Omental fat pad (tissue), 4 donors: Measurements from ENCODE around the gene CLTA. TPM values are rescaled to one million over a fixed set of nuclear protein-coding genes. Genes with fewer than 3 reads are reported as not detected.
A peak's percentile ranks its signal among the peaks of the same experiment; 100 is the strongest.

Experiments used
- ATAC-seq: fragments of 150-250 bp; one replicate; pipeline ENCODE4 v1.9.1; 2016; ENCODE audit warnings: mild to moderate bottlenecking, moderate library complexity; ENCODE audit not compliant: low FRiP score
- DNase-seq: peaks from one replicate; pipeline ENCODE4 v3.0.0-alpha.2; 2019; ENCODE audit warnings: low spot score
- CTCF ChIP-seq, 3 donors: fragments of 450-650 bp; IDR thresholded peaks; one replicate each; pipeline ENCODE4 v1.5.1; 2016 to 2017; ENCODE audit warnings: antibody characterized with exemption in 3 of 3, mild to moderate bottlenecking in 3 of 3, moderate library complexity in 2 of 3
- total RNA-seq, 4 donors: library from RNA; depleted of rRNA; stranded (reverse); fragments of >200 nt; gene quantifications; one replicate each; pipeline ENCODE4 v1.1.0, GENCODE V29; 2016

CLTA gene
- total RNA-seq, 4 donors from 2014 or later = 180 to 187 (median 185) TPM

DNA sequence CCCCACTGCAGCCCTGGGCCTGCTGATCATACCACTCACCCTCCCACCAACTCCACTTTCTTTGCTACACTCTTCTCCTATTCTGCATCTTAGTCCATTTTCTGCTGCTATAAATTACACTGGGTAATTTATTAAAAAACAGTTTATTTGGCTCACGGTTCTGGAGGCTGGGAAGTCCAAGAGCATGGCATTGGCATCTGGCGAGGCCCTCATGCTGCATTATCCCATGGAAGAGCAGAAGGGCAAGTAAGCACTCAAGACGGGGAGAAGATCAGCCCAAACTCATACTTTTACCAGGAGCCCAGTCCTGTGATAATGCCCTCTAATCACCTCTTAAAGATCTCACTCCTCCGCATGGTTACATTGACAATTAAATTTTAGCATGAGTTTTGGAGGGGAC, 44.8 kb upstream of the CLTA start:
- no peak for ATAC-seq

DNA sequence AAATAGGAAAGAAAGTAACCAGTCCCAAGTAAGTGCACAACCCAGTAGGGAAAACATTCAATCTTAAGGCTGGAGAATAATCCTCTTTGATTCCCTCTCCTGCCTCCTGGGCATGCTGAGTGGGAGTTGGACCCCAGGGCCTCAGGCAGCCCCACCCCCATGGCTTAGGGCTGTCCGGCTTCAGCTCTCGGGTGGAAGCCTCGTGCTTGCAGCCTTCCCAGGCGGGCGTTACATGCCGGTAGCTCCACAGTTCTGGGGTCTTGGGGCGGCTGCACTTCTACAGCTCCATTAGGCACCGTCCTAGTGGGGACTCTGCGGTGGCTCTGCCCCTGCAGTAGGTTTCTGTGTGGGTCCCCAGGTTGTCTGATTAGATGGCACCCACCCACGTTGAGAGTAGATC, 44.1 kb upstream of the CLTA start:
- no peak for DNase-seq
- no peak for ATAC-seq
- no peak for TF ChIP-seq CTCF (IDR thresholded peaks at IDR 0.05)

More for the DNA sequence above, 44.8 kb upstream of the CLTA start:
- TF ChIP-seq CTCF (IDR thresholded peaks at IDR 0.05) = no peak
- no peak for DNase-seq

GRCh38 chr9:36147441-36148175, 43.1 kb upstream of the CLTA start:
- ATAC-seq (no peak), DNase-seq (no peak)
- TF ChIP-seq CTCF (IDR thresholded peaks at IDR 0.05) = no peak

- peak; percentile 85 for ATAC-seq
- DNase-seq = peak; percentile 99
- no peak for TF ChIP-seq CTCF (IDR thresholded peaks at IDR 0.05)
These were observed 42.2 kb upstream of the CLTA start for GRCh38 chr9:36148311-36149051.

- TF ChIP-seq CTCF (IDR thresholded peaks at IDR 0.05) = no peak
- peak; percentile 72 for ATAC-seq
- DNase-seq = no peak
These were observed 41.5 kb upstream of the CLTA start for GRCh38 chr9:36149197-36149596.

- no peak for DNase-seq
- TF ChIP-seq CTCF (IDR thresholded peaks at IDR 0.05) = no peak
- ATAC-seq = no peak
These were observed 40.0 kb upstream of the CLTA start for GRCh38 chr9:36150574-36151315.
